Esophagus (tissue), 2 donors: ENCODE results near the gene SUPT3H. TPM values are rescaled to one million over a fixed set of nuclear protein-coding genes. Genes with fewer than 3 reads are reported as not detected.

Experiments used
- H3K27ac ChIP-seq, 2 donors: one replicate each; pipeline ENCODE4 v1.5.1; 2013; ENCODE audit warnings: low read depth in 2 of 2, mild to moderate bottlenecking in 2 of 2, inconsistent platforms in 1 of 2, low read length in 1 of 2, moderate library complexity in 1 of 2
- H3K27me3 ChIP-seq, 2 donors: one replicate each; pipeline ENCODE4 v1.6.1; 2013; ENCODE audit warnings: low read length in 2 of 2, control low read depth in 1 of 2, mild to moderate bottlenecking in 1 of 2; ENCODE audit not compliant: insufficient read depth in 2 of 2, control insufficient read depth in 1 of 2
- H3K36me3 ChIP-seq, 2 donors: one replicate each; pipeline ENCODE4 v1.6.1; 2013; ENCODE audit warnings: low read length in 1 of 2; ENCODE audit not compliant: control insufficient read depth in 2 of 2, insufficient read depth in 2 of 2
- H3K4me1 ChIP-seq, 2 donors: one replicate each; pipeline ENCODE4 v1.6.1; 2013; ENCODE audit warnings: low read length in 1 of 2; ENCODE audit not compliant: control insufficient read depth in 2 of 2, insufficient read depth in 2 of 2
- H3K4me3 ChIP-seq, 2 donors: one replicate each; pipeline ENCODE4 v1.5.1; 2013; ENCODE audit warnings: low read length in 2 of 2, mild to moderate bottlenecking in 2 of 2, low read depth in 1 of 2, moderate library complexity in 1 of 2
- H3K9me3 ChIP-seq, 2 donors: one replicate each; pipeline ENCODE4 v1.6.1; 2013; ENCODE audit warnings: mild to moderate bottlenecking in 2 of 2, low read depth in 1 of 2, low read length in 1 of 2, moderate library complexity in 1 of 2; ENCODE audit not compliant: control insufficient read depth in 2 of 2, insufficient read depth in 1 of 2
- WGBS, 2 donors: extraction: QIAGEN DNeasy Blood & Tissue Kit; methylation state at CpG; one replicate each; pipeline ENCODE4 v1.1.7; 2013; 5-methylcytosine and 5-hydroxymethylcytosine counted together
- polyA plus RNA-seq, 2 donors: library from polyadenylated mRNA; stranded (reverse); fragments of 200-250 nt; gene quantifications; one replicate each; pipeline ENCODE4 v1.2.3, GENCODE V29; 2013
- donor health status: healthy with polysubstance abuse.
- donor health status: Bipolar disorder and iron deficiency.

SUPT3H gene
- polyA plus RNA-seq, 2 donors = 2.8 to 3.6 TPM

DNA sequence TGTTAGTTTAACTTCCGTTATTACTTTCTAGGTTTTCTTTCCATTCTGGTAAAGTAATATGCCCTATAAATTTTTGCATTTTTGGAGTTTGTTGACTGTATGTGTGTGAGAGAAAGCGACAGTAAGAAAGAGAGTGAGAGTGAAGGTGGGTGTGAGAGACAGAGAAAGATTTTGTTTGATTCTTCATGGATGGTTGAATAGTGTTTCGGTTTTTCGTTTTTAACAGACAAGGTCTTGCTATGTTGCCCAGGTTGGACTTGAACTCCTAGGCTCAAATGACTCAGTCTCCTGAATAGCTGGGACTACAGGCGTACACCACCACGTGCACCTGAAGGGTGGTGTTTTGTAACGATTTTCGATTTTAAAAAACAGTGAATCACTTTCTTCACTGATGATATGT, 378.7 kb downstream of the SUPT3H start:
- H3K4me1 ChIP-seq = no peaks in the 10 kb centered on the region
- 92 to 93% methylated on average over 8 of the region's 8 CpGs for WGBS, 2 donors
- H3K4me3 ChIP-seq = no peak overlapping the region
- H3K27me3 ChIP-seq = no peaks in the 10 kb centered on the region
- no peak overlapping the region for H3K27ac ChIP-seq
- no peaks in the 10 kb centered on the region for H3K9me3 ChIP-seq
- H3K36me3 ChIP-seq = no peaks in the 10 kb centered on the region

DNA sequence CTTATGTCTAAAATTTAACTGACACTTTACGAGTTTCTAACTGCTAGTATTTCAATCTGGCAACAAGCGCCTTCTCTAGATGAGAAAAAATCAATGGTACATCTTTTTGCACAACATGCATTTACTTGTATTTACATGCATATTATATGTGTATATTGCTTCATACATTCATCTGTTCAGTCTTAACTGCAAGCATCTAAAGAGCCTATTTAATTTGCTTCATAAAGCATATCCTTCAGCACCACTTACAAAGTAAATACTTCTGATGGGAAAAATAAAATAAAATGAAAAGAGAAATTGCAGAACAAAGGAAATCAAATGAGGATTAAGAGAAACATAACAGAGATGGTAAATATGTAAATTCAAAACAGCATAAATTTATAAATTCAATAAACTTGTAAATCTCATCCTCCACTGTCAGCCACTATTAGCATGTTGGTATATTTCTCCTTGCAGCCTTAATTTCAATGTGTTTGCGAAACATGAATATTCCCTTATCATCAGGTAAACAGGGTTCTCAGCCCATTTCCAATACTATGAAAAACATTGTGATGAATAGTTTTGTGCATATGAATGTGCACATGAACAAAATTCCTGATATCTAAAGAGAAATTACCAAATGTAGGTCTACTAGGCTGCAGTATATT, 382.1 kb downstream of the SUPT3H start:
- 95 to 99% methylated on average over 3 of the region's 3 CpGs for WGBS, 2 donors
- no peaks in the 10 kb centered on the region for H3K36me3 ChIP-seq
- H3K4me3 ChIP-seq = no peak overlapping the region
- no peaks in the 10 kb centered on the region for H3K9me3 ChIP-seq
- no peaks in the 10 kb centered on the region for H3K4me1 ChIP-seq
- no peaks in the 10 kb centered on the region for H3K27me3 ChIP-seq
- H3K27ac ChIP-seq = no peak overlapping the region

DNA sequence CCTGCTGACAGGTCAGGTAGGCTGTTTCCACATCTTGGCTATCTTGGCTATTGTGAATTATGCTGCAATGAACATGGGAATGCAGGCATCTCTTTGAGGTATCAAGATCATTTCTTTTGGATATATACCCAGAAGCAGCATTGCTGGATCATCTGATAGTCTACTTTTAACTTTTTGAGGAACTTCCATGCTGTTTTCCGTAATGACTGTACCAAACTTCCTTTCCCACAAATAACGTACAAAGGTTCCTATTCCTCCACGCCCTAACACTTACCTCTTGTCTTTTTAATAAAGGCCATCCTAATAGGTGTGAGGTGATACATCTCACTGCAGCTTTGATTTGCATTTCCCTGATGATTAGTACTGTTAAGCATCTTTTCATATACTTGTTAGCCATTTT, 388.3 kb downstream of the SUPT3H start:
- H3K4me3 ChIP-seq = no peak overlapping the region
- no peak overlapping the region for H3K27ac ChIP-seq
- no peaks in the 10 kb centered on the region for H3K4me1 ChIP-seq
- H3K36me3 ChIP-seq = no peaks in the 10 kb centered on the region
- H3K27me3 ChIP-seq = no peaks in the 10 kb centered on the region
- WGBS, 2 donors = 90 to 92% methylated on average over 3 of the region's 3 CpGs
- no peaks in the 10 kb centered on the region for H3K9me3 ChIP-seq

DNA sequence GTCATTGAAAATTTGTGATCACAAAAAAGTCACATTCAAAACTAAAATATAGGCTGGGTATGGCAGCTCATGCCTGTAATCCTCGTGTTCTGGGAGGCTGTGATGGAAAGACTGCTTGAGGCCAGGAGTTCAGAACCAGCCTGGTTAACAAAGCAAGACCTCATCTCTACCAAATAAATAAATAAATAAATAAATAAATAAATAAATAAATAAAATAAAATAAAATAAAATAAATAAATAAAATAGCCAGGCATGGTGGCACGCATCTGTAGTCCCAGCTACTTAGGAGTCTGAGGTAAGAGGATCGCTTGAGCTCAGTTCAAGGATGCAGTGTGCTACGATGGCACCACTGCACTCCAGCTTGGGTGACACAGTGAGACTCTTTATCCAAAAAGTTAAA, 392.7 kb downstream of the SUPT3H start:
- H3K27ac ChIP-seq = no peak overlapping the region
- H3K9me3 ChIP-seq = no peaks in the 10 kb centered on the region
- H3K4me3 ChIP-seq = no peak overlapping the region
- no peaks in the 10 kb centered on the region for H3K4me1 ChIP-seq
- WGBS, 2 donors = 96 to 98% methylated on average over 4 of the region's 4 CpGs
- no peaks in the 10 kb centered on the region for H3K36me3 ChIP-seq
- no peaks in the 10 kb centered on the region for H3K27me3 ChIP-seq

DNA sequence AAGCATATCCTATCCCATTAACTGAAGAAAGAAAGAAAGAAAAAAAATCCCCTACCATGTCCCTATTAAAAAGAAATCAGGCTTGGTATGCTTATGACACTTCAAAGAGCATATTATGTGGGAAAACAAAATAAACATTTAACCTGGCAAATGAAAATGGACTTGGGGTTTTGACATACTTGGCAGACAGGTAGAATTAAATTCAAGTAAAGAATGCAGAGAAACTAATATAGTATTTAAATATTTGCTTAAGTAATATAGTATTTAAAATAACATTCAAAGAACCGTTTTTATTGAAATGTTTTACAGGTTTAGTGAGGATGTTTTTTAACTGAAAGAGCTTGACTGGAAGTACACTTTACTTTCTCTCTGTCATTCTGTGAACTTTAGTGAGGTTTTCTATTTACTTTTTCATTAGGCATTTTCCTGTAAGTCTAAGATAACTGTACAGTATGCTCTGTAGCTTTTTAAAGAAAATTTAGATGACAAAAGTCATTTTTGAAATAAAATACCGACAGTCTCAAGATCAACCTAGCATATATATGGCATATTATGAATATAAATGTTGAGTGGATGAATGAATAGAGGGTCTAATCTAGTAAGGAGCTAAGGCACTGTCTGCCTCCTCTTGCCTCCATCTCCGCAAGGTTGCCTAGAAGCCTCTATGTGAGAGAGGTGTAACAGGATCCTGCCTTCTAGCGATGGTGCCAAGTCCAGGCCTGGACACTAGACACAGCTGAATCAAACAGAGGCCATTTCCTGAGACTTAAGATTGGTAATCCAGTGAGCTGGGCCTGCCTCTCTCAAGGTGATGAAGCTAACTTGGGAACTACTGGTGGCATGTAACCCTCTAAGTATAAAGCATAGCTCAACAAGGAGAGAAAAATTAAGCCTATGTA, 394.0 kb downstream of the SUPT3H start:
- no peak overlapping the region for H3K27ac ChIP-seq
- 75 to 77% methylated on average over 4 of the region's 4 CpGs for WGBS, 2 donors
- no peak overlapping the region for H3K4me3 ChIP-seq
- no peaks in the 10 kb centered on the region for H3K4me1 ChIP-seq
- H3K9me3 ChIP-seq = no peaks in the 10 kb centered on the region
- H3K36me3 ChIP-seq = no peaks in the 10 kb centered on the region
- no peaks in the 10 kb centered on the region for H3K27me3 ChIP-seq

DNA sequence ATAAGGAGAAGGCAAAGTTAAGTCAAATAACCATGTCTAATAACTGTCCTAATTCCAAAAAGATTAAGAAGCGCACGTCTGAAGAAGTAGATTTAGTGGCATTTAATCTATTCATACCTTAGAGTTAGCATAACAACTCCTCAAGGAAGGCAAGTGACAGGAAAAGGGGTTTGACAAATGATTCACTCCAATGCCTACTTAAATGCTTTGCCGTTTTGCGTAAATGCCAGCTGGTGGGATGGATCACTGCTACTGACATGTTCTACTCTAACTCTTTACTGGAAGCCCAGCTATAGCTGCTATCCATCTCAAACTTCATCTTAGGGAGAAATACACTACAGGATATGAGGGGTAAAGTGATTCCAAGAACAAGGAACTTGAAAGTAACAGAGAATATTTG, 396.9 kb downstream of the SUPT3H start:
- H3K27me3 ChIP-seq = no peaks in the 10 kb centered on the region

DNA sequence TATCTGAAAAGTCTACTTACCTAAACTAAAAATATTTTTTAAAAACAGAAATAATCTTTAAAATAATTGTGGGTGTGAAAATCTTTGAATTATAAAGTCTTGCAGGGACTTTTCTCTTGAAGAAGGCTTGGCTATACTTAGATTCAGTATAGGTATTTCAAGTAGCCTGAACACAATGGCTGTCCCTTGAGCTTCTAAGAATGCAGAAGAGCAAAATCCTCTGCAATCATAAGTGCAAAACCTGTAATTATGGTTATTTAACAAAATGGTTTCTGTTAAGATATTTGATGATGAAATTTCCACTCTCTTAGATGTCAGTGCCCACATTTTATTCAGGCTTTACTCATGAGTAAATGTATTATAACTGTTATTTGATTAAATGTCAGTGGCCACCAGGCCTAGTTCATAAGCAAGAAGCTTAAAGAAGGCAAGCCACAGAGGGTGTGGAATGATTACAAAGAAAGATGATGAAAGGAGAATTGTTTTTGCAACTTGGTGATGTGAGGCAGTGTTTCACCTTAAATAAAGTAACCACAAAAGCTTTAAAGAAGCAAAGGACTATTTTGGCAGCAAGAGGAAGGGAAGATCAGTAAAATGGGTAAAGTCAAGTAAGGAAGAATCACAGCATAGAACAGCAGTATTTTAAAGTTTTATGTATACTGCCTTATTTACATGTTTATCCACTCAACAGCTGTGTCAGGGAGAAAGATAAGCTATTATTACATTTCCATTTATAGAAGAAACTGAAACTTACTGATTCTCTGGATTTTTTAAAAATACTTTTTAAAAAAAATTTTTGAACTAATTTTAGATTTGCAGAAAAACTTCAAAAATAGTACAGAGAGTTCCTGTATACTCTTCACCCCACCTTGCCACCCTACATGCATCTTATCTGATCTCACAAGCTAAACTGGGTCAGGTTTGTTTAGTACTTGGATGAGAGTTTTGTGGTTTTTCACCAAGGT, 400.8 kb downstream of the SUPT3H start:
- no peaks in the 10 kb centered on the region for H3K27me3 ChIP-seq
- no peak overlapping the region for H3K4me3 ChIP-seq
- H3K4me1 ChIP-seq = no peaks in the 10 kb centered on the region
- no peak overlapping the region for H3K27ac ChIP-seq
- H3K36me3 ChIP-seq = peaks cover 0 to 3% of the 10 kb centered on the region in 2 donors
- peaks cover 0 to 2% of the 10 kb centered on the region in 2 donors for H3K9me3 ChIP-seq

More for the DNA sequence above, 396.9 kb downstream of the SUPT3H start:
- Histone ChIP-seq H3K9me3 (no peaks in the 10 kb centered on the region), H3K27ac (no peak overlapping the region), H3K36me3 (no peaks in the 10 kb centered on the region), H3K4me1 (no peaks in the 10 kb centered on the region), H3K4me3 (no peak overlapping the region)
- 76 to 79% methylated on average over 4 of the region's 4 CpGs for WGBS, 2 donors

DNA sequence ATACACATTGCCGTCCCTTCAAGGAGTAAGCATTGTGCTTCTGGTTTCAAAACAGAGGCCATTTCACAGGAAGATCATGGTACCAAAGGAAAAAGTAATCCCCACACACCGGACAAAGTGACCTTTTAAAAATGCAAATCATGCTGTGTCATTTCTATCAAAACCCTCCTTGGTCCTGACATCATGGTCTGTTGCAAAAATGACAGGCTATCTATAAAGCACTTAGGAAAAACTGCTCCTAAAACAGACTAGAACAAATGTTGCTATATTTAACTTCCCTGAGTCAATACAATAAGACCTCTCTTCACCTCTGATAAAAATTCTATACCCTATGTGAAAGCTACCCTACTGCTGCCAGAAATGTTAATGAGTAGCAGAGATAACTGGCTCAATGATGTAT, 403.2 kb downstream of the SUPT3H start:
- Histone ChIP-seq H3K9me3 (peaks cover 0 to 2% of the 10 kb centered on the region in 2 donors), H3K27ac (no peak overlapping the region), H3K4me1 (no peaks in the 10 kb centered on the region), H3K27me3 (no peaks in the 10 kb centered on the region), H3K4me3 (no peak overlapping the region), H3K36me3 (peaks cover 0 to 3% of the 10 kb centered on the region in 2 donors)
- 35 to 41% methylated on average over 2 of the region's 2 CpGs for WGBS, 2 donors

DNA sequence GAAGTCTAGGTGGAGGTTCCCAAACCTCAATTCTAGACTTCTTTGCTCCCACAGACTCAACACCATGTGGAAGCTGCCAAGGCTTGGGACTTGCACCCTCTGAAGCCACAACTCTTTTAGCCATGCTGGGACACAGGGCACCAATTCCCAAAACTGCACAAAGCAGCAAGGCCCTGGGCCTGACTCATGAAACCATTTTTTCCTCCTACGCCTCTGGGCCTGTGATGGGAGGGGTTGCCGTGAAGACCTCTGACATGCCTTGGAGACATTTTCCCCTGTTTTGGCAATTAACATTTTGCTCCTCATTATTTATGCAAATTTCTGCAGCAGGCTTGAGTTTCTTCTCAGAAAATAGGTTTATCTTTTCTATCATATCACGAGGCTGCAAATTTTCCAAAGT, 405.0 kb downstream of the SUPT3H start:
- no peaks in the 10 kb centered on the region for H3K27me3 ChIP-seq
- 98% methylated on average over 3 of the region's 3 CpGs for WGBS, 2 donors
- peaks cover 0 to 3% of the 10 kb centered on the region in 2 donors for H3K36me3 ChIP-seq
- H3K4me1 ChIP-seq = no peaks in the 10 kb centered on the region
- no peak overlapping the region for H3K27ac ChIP-seq
- H3K9me3 ChIP-seq = peaks cover 0 to 2% of the 10 kb centered on the region in 2 donors
- no peak overlapping the region for H3K4me3 ChIP-seq
